ENCODE results near the gene MCTP1. TPM values are rescaled to one million over a fixed set of nuclear protein-coding genes. Genes with fewer than 3 reads are reported as not detected.

MCTP1 gene
- total RNA-seq, 1 experiment from 2014 or later = 0.44 TPM

- no peak for TF ChIP-seq REST (IDR thresholded peaks at IDR 0.05; ENCODE audit: low read depth)
Observed at GRCh38 chr5:94791829-94792228, 493.1 kb downstream of the MCTP1 start (continued).

GRCh38 chr5:94788527-94788926 is 496.4 kb downstream of the MCTP1 start:
- intact Hi-C loops (cut with micrococcal nuclease) = no loop called here
- ATAC-seq (no peak), DNase-seq (ENCODE audit: low read depth, low spot score) (no peak)
- Histone ChIP-seq H3K9ac (ENCODE audit: low read length) (no peak overlapping the region), H3K9me3 (ENCODE audit: control insufficient read depth in 1 of 2, insufficient read depth in 1 of 2, low read depth in 1 of 2, low read length in 2 of 2) (no peaks in the 10 kb centered on the region), H3K36me3 (ENCODE audit: control insufficient read depth in 1 of 2, insufficient read depth in 2 of 2, low read length in 2 of 2) (no peaks in the 10 kb centered on the region), H3K79me2 (ENCODE audit: insufficient read depth, low read length) (no peaks in the 10 kb centered on the region), H3K4me2 (ENCODE audit: low read length) (no peak overlapping the region), H3K4me3 (replicated peaks in 1 of 2; ENCODE audit: low read depth in 1 of 2, low read length in 2 of 2) (no peak overlapping the region), H4K20me1 (ENCODE audit: insufficient read depth) (no peaks in the 10 kb centered on the region), H3K27me3 (ENCODE audit: insufficient read depth, low read length) (no peaks in the 10 kb centered on the region), H3K4me1 (ENCODE audit: control insufficient read depth in 1 of 2, insufficient read depth in 2 of 2, low read length in 2 of 2) (peaks cover 0 to 4% of the 10 kb centered on the region in 2 experiments; a peak in 1 of 4 replicates), H3K9me2 (ENCODE audit: insufficient read depth) (no peaks in the 10 kb centered on the region), H2AFZ (ENCODE audit: low read depth, low read length, poor library complexity, severe bottlenecking) (no peak overlapping the region), H3K27ac (ENCODE audit: low read depth, low read length) (no peak overlapping the region)
- ChIA-PET POLR2A (no interaction called here), CTCF (no interaction called here), RAD21 (ENCODE audit: low non-redundant PET in 1 of 2, low total read pairs in 2 of 2, uncharacterized antibody in 2 of 2, unreplicated experiment in 2 of 2) (no interaction called here)
- BruUV-seq (replicated peaks) = no TSS peak
- TF ChIP-seq EZH2phosphoT487 (IDR thresholded peaks at IDR 0.05; ENCODE audit: borderline replicate concordance) (no peak), EGR1 (IDR thresholded peaks at IDR 0.05; ENCODE audit: low read depth) (no peak), SP1 (IDR thresholded peaks at IDR 0.05; ENCODE audit: low read depth) (no peak), EZH2 (IDR thresholded peaks at IDR 0.05) (no peak), MAX (IDR thresholded peaks at IDR 0.05) (no peak), REST (IDR thresholded peaks at IDR 0.05; ENCODE audit: low read depth) (no peak), CEBPB (IDR thresholded peaks at IDR 0.05; ENCODE audit: low read depth) (no peak), RAD21 (IDR thresholded peaks at IDR 0.05; ENCODE audit: low read depth) (no peak), JUND (IDR thresholded peaks at IDR 0.05) (no peak), FOSL1 (IDR thresholded peaks at IDR 0.05; ENCODE audit: low read depth) (no peak), ELF1 (IDR thresholded peaks at IDR 0.05; ENCODE audit: borderline replicate concordance, low read depth) (no peak), ZNF274 (IDR thresholded peaks at IDR 0.05; ENCODE audit: low read depth, low read length) (no peak), POLR2A (IDR thresholded peaks at IDR 0.05; ENCODE audit: borderline replicate concordance, extremely low read depth, insufficient read depth, insufficient read length) (no peak)

Measured in HCT116 (cell line).